Embryonic facial prominence (tissue), 1 donor: ENCODE measurements around the gene SHCBP1L.
"Not testable (repeated sequence)": the region's sequence is repeated elsewhere in the genome, so short reads cannot be mapped to it uniquely, and the experiment has no call there.

Source experiments
- DNase-seq: peaks from one replicate; pipeline ENCODE4 v3.0.0-alpha.2; 2016; ENCODE audit errors: extremely low spot score

SHCBP1L gene

GRCh38 chr1:182965096-182965495, 12.1 kb upstream of the SHCBP1L start:
- DNase-seq: no peak

GRCh38 chr1:182962554-182963115, 9.7 kb upstream of the SHCBP1L start:
- peak; percentile 56 for DNase-seq

GRCh38 chr1:182960046-182960445, 7.1 kb upstream of the SHCBP1L start:
- DNase-seq: no peak

GRCh38 chr1:182957902-182958395, 5.0 kb upstream of the SHCBP1L start:
- no peak for DNase-seq

- no peak for DNase-seq
Observed at GRCh38 chr1:182956708-182957365, 3.9 kb upstream of the SHCBP1L start.

GRCh38 chr1:182955596-182956588, 2.9 kb upstream of the SHCBP1L start:
- DNase-seq: no peak

- DNase-seq: no peak
Observed at GRCh38 chr1:182953826-182954225, 860 bp upstream of the SHCBP1L start.

- not testable (repeated sequence) for DNase-seq
Observed at GRCh38 chr1:182943336-182943735, 9.6 kb downstream of the SHCBP1L start.

GRCh38 chr1:182942145-182942544, 10.8 kb downstream of the SHCBP1L start:
- DNase-seq: not testable (repeated sequence)

- DNase-seq: no peak
Observed at GRCh38 chr1:182939413-182939812, 13.6 kb downstream of the SHCBP1L start.

GRCh38 chr1:182935716-182936115, 17.2 kb downstream of the SHCBP1L start:
- no peak for DNase-seq

- DNase-seq: no peak
Observed at GRCh38 chr1:182930985-182931384, 22.0 kb downstream of the SHCBP1L start.

GRCh38 chr1:182927693-182928433, 25.1 kb downstream of the SHCBP1L start:
- DNase-seq: no peak

- no peak for DNase-seq
Observed at GRCh38 chr1:182925661-182926060, 27.3 kb downstream of the SHCBP1L start.

- no peak for DNase-seq
Observed at GRCh38 chr1:182917378-182917777, 35.6 kb downstream of the SHCBP1L start.

- DNase-seq: no peak
Observed at GRCh38 chr1:182913401-182913800, 39.6 kb downstream of the SHCBP1L start.

- no peak for DNase-seq
Observed at GRCh38 chr1:182910143-182910542, 42.8 kb downstream of the SHCBP1L start.

- DNase-seq: no peak
Observed at GRCh38 chr1:182909578-182909977, 43.4 kb downstream of the SHCBP1L start.

- no peak for DNase-seq
Observed at GRCh38 chr1:182905321-182905720, 47.6 kb downstream of the SHCBP1L start.

- DNase-seq: not testable (repeated sequence)
Observed at GRCh38 chr1:182901946-182902345, 51.0 kb downstream of the SHCBP1L start.

- DNase-seq: no peak
Observed at GRCh38 chr1:182897696-182898095, 55.3 kb downstream of the SHCBP1L start.
